HepG2 (cell line): ENCODE measurements around the gene NTN3. TPM values are rescaled to one million over a fixed set of nuclear protein-coding genes. Genes with fewer than 3 reads are reported as not detected.

Experiments used
- DRAP1 ChIP-seq: IDR thresholded peaks from 2 replicates; pipeline ENCODE4 v1.6.1; 2016; ENCODE audit warnings: missing genetic modification reagents, missing compliant biosample characterization
- EP300 ChIP-seq, 3 experiments: sonication (generic) in 1 of 3; formaldehyde crosslinking in 1 of 3; IDR thresholded peaks; 2 replicates each; pipeline versions ENCODE4 v1.5.1 to v1.6.1; 2011 to 2020; ENCODE audit warnings: low read depth in 2 of 3, low read length in 2 of 3, borderline replicate concordance in 1 of 3, improper control_type of control experiment in 1 of 3, mild to moderate bottlenecking in 1 of 3, missing genetic modification reagents in 1 of 3, moderate library complexity in 1 of 3
- GABPA ChIP-seq, 2 experiments: IDR thresholded peaks; 2 replicates each; pipeline ENCODE4 v1.6.1; 2011 to 2016; ENCODE audit warnings: low read depth in 2 of 2, low read length in 1 of 2, missing biosample characterization in 1 of 2, missing genetic modification characterization in 1 of 2
- HNRNPUL1 ChIP-seq: fragments of 200-400 bp; formaldehyde crosslinking; IDR thresholded peaks from 2 replicates; pipeline ENCODE4 v1.6.1; 2017; ENCODE audit warnings: low read depth, mild to moderate bottlenecking, low read length, moderate library complexity
- IRX3 ChIP-seq: sonication (generic); formaldehyde crosslinking; IDR thresholded peaks from 2 replicates; pipeline ENCODE4 v1.8.1; 2023; ENCODE audit warnings: mild to moderate bottlenecking, low read depth, missing genetic modification reagents, borderline replicate concordance
- KLF16 ChIP-seq, 2 experiments: sonication (generic) in 1 of 2; formaldehyde crosslinking in 1 of 2; IDR thresholded peaks; 2 replicates each; pipeline versions ENCODE4 v1.6.1 to v1.8.0; 2016 to 2023; ENCODE audit warnings: missing genetic modification reagents in 2 of 2, missing compliant biosample characterization in 1 of 2
- MEIS2 ChIP-seq: sonication (generic); formaldehyde crosslinking; IDR thresholded peaks from 2 replicates; pipeline ENCODE4 v1.9.0; 2021; ENCODE audit warnings: mild to moderate bottlenecking, missing genetic modification reagents
- PAF1 ChIP-seq: IDR thresholded peaks from 2 replicates; pipeline ENCODE4 v1.6.1; 2016; ENCODE audit warnings: missing genetic modification reagents, missing compliant biosample characterization
- PTBP1 ChIP-seq: fragments of 200-400 bp; formaldehyde crosslinking; IDR thresholded peaks from 2 replicates; pipeline ENCODE4 v1.6.1; 2018; ENCODE audit warnings: low read length, low read depth; ENCODE audit not compliant: poor library complexity, severe bottlenecking
- RAD51 ChIP-seq: fragments of 450-650 bp; IDR thresholded peaks from 2 replicates; pipeline ENCODE4 v1.6.1; 2016; ENCODE audit warnings: borderline replicate concordance
- RFXAP ChIP-seq: sonication (generic); formaldehyde crosslinking; IDR thresholded peaks from 2 replicates; pipeline ENCODE4 v1.4.0; 2020; ENCODE audit warnings: missing genetic modification reagents, borderline replicate concordance
- RNF2 ChIP-seq: fragments of 450-650 bp; conservative IDR thresholded peaks from 2 replicates; pipeline ENCODE4 v1.6.1; 2016; ENCODE audit warnings: low read depth
- SNAPC2 ChIP-seq: sonication (generic); formaldehyde crosslinking; IDR thresholded peaks from 2 replicates; pipeline ENCODE4 v1.8.1; 2022; ENCODE audit warnings: mild to moderate bottlenecking, missing genetic modification reagents
- SP140L ChIP-seq: sonication (generic); formaldehyde crosslinking; IDR thresholded peaks from 2 replicates; pipeline ENCODE4 v1.4.0; 2020; ENCODE audit warnings: missing genetic modification reagents, borderline replicate concordance
- SP4 ChIP-seq: sonication (generic); formaldehyde crosslinking; IDR thresholded peaks from 2 replicates; pipeline ENCODE4 v1.8.1; 2023; ENCODE audit warnings: mild to moderate bottlenecking, missing genetic modification reagents
- SP5 ChIP-seq: IDR thresholded peaks from 2 replicates; pipeline ENCODE4 v1.6.1; 2016; ENCODE audit warnings: low read depth, borderline replicate concordance
- SUZ12 ChIP-seq: fragments of 150-350 bp; IDR thresholded peaks from 2 replicates; pipeline ENCODE4 v1.6.1; 2014; ENCODE audit warnings: low read depth, low read length
- TEAD3 ChIP-seq: optimal IDR thresholded peaks from 2 replicates; pipeline ENCODE3; 2016; ENCODE audit warnings: borderline replicate concordance
- XRCC5 ChIP-seq: fragments of 200-400 bp; formaldehyde crosslinking; optimal IDR thresholded peaks from 2 replicates; pipeline ENCODE3; 2017; ENCODE audit warnings: mild to moderate bottlenecking, low read length
- ZNF136 ChIP-seq: sonication (generic); formaldehyde crosslinking; IDR thresholded peaks from 2 replicates; pipeline ENCODE4 v1.8.1; 2022; ENCODE audit warnings: low read depth, mild to moderate bottlenecking, moderate library complexity, missing genetic modification reagents
- ZNF207 ChIP-seq: fragments of 450-650 bp; IDR thresholded peaks from 2 replicates; pipeline ENCODE4 v1.6.1; 2016; ENCODE audit warnings: antibody characterized with exemption, borderline replicate concordance
- ZNF33B ChIP-seq: sonication (generic); formaldehyde crosslinking; IDR thresholded peaks from 2 replicates; pipeline ENCODE4 v1.5.1; 2020; ENCODE audit warnings: mild to moderate bottlenecking, missing genetic modification reagents
- ZNF510 ChIP-seq: sonication (generic); formaldehyde crosslinking; IDR thresholded peaks from 2 replicates; pipeline ENCODE4 v1.4.0; 2020; ENCODE audit warnings: low read depth, mild to moderate bottlenecking, missing genetic modification reagents
- ZNF607 ChIP-seq: sonication (generic); formaldehyde crosslinking; IDR thresholded peaks from 2 replicates; pipeline ENCODE4 v1.5.1; 2020; ENCODE audit warnings: missing genetic modification reagents, mild to moderate bottlenecking, borderline replicate concordance
- ZNF615 ChIP-seq: sonication (generic); formaldehyde crosslinking; IDR thresholded peaks from 2 replicates; pipeline ENCODE4 v1.5.0; 2020; ENCODE audit warnings: mild to moderate bottlenecking, missing genetic modification reagents, borderline replicate concordance
- ZNF879 ChIP-seq: sonication (generic); formaldehyde crosslinking; IDR thresholded peaks from 2 replicates; pipeline ENCODE4 v1.8.1; 2023; ENCODE audit warnings: missing genetic modification reagents
- ZSCAN20 ChIP-seq: sonication (generic); formaldehyde crosslinking; IDR thresholded peaks from 2 replicates; pipeline ENCODE4 v1.4.0; 2020; ENCODE audit warnings: missing genetic modification reagents, mild to moderate bottlenecking, borderline replicate concordance
- polyA plus RNA-seq, 8 experiments: library from polyadenylated mRNA; depleted of rRNA in 3 of 8; stranded (reverse) in 7 of 8; unstranded in 1 of 8; fragments of >200 nt; fragmentation: Illumina TruSeq in 4 of 8; extraction: Trizol in 4 of 8; gene quantifications; 2 replicates each; pipeline versions ENCODE4 v1.2.1 to v1.2.3, GENCODE V29; 2011 to 2016; ENCODE audit warnings: low read depth in 4 of 8, missing spikeins in 1 of 8, mixed read lengths in 1 of 8; ENCODE audit not compliant: insufficient read depth in 1 of 8
- total RNA-seq, 5 experiments: library from RNA; depleted of rRNA; stranded (reverse); fragments of >200 nt; fragmentation: Illumina TruSeq; extraction: Trizol; gene quantifications; 2 replicates each; pipeline ENCODE4 v1.2.3, GENCODE V29; 2016; ENCODE audit warnings: low read depth in 1 of 5
- TF ChIP-seq, protein P1 (sequence below): sonication (generic); formaldehyde crosslinking; IDR thresholded peaks from 2 replicates; pipeline ENCODE4 v1.4.0; 2020; ENCODE audit warnings: low read depth, mild to moderate bottlenecking, missing genetic modification reagents
- TF ChIP-seq, protein P2 (sequence below): IDR thresholded peaks from 2 replicates; pipeline ENCODE4 v1.6.1; 2016; ENCODE audit warnings: low read depth

Gene NTN3
- total and polyA plus RNA-seq, 2 of the 13 experiments (the other 11 are each of a cell fraction or from before 2014, with no cell fraction given), result 0.09 to 0.20 TPM

- TF ChIP-seq EP300 (IDR thresholded peaks at IDR 0.05; ENCODE audit: low read depth in 2 of 2, low read length in 2 of 2) (no peak), EP300 (CRISPR knock-in tag; IDR thresholded peaks at IDR 0.05; ENCODE audit: borderline replicate concordance) (no peak), SNAPC2 (CRISPR knock-in tag) (no peak), ZNF607 (CRISPR knock-in tag) (no peak), HNRNPUL1 (no peak), RNF2 (peak; percentile 92), ZNF33B (CRISPR knock-in tag) (peak; percentile 34; the same call in 1 of the 2 replicates), PAF1 (CRISPR knock-in tag) (no peak), ZNF510 (CRISPR knock-in tag) (0 out of 2 replicates have a peak, but pooled peaks have one; percentile 87), PTBP1 (no peak), ZNF879 (CRISPR knock-in tag) (no peak), IRX3 (CRISPR knock-in tag) (no peak), ZNF207 (no peak), SP4 (CRISPR knock-in tag) (peak; percentile 96), ZNF136 (CRISPR knock-in tag) (no peak), RFXAP (CRISPR knock-in tag) (peak; percentile 72; the same call in 1 of the 2 replicates), TEAD3 (CRISPR knock-in tag) (no peak), XRCC5 (no peak), KLF16 (CRISPR knock-in tag; IDR thresholded peaks at IDR 0.05) (no peak; a peak in 1 of 4 replicates), GABPA (IDR thresholded peaks at IDR 0.05; ENCODE audit: low read depth, low read length) (no peak), GABPA (CRISPR knock-in tag; IDR thresholded peaks at IDR 0.05; ENCODE audit: low read depth) (no peak), RAD51 (no peak), SUZ12 (no peak), SP5 (CRISPR knock-in tag) (peak; percentile 52; the same call in 1 of the 2 replicates), SP140L (CRISPR knock-in tag) (no peak), ZNF615 (CRISPR knock-in tag) (no peak), ZSCAN20 (CRISPR knock-in tag) (0 out of 2 replicates have a peak, but pooled peaks have one; percentile 47), MEIS2 (no peak), DRAP1 (no peak; the same call in 1 of the 2 replicates)
- TF ChIP-seq, protein P1, sequence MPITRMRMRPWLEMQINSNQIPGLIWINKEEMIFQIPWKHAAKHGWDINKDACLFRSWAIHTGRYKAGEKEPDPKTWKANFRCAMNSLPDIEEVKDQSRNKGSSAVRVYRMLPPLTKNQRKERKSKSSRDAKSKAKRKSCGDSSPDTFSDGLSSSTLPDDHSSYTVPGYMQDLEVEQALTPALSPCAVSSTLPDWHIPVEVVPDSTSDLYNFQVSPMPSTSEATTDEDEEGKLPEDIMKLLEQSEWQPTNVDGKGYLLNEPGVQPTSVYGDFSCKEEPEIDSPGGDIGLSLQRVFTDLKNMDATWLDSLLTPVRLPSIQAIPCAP (CRISPR knock-in tag), result no peak
- TF ChIP-seq, protein P2, sequence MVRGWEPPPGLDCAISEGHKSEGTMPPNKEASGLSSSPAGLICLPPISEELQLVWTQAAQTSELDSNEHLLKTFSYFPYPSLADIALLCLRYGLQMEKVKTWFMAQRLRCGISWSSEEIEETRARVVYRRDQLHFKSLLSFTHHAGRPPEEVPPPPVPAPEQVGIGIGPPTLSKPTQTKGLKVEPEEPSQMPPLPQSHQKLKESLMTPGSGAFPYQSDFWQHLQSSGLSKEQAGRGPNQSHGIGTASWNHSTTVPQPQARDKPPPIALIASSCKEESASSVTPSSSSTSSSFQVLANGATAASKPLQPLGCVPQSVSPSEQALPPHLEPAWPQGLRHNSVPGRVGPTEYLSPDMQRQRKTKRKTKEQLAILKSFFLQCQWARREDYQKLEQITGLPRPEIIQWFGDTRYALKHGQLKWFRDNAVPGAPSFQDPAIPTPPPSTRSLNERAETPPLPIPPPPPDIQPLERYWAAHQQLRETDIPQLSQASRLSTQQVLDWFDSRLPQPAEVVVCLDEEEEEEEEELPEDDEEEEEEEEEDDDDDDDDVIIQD (CRISPR knock-in tag), result no peak; the same call in 1 of the 2 replicates
Observed at GRCh38 chr16:2429034-2429770, 41.9 kb upstream of the NTN3 start, which contains the start of gene CCNF (continued).
